ENCODE results near the gene MT1F.

MT1F gene

DNA sequence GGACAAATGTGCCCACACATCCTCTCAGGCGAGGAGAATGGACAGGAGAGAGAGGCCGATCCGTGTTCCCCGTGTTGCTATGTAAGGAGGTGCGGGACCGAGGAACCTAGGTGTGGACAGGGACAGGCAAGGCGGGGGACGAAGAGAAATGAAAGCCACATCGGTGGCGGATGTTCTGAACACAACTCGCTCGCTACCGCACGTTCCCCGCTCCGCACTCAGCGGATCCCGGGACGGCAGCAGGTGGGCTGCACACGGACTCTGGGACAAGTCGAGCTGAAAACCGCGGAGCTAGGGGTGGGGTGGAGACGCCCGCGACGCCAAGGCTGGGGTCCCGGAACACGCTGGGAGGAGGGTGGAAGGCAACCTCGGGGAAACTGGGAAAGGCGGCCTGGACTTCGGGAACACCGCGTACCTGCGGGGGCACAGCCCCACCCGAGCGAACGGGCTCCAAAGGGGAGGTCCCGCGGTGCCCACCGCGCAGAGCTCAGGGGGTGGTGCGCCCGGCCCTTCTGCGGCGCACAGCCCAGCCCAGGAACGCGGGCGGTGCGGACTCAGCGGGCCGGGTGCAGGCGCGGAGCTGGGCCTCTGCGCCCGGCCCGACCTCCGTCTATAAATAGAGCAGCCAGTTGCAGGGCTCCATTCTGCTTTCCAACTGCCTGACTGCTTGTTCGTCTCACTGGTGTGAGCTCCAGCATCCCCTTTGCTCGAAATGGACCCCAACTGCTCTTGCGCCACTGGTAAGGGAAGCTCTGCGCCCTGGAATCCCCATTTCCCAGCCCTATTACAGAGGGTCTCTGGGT, 32.4 kb upstream of the MT1F start, which contains the start of gene MT1E:
Gene MT1E, plus strand, starts transcription at position 642 of the 803 bp plus-strand sequence. Its CDS starts 71 bp downstream, at position 713.
- in situ Hi-C loops (cut with MboI; ENCODE audit: low sequenced_read_pairs), result no loop called here

DNA sequence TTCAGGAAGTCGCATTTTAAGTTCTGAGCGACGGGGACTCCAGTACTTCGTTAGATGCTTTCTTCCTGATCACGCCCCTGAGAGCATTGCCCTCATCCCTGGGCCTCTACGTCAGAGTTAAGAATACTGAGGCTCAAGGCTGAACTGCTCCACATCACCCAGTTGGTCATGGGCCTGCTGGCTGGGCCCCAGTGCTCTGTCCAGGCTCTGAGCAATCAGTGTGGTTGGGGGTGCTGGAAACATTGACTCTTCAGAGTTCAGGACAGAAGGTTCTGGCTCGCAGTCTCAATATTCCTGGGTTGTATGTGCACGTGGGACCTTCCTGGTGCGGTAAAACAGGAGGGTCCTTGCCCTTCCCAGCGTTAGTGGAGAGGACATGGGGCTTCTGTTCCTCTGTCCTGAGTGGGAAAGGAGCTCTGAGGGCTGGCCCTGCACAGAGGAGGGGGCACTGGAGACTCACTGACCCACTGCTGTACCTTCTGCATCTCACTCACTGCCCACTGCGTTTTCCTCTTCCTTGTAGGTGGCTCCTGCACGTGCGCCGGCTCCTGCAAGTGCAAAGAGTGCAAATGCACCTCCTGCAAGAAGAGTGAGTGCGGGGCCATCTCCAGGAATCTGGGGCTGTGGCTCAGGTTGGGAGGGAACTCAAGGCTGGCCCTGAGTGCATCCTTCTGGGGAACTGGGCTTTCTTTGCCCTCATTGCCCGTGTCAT, 31.7 kb upstream of the MT1F start:
- in situ Hi-C loops (cut with MboI; ENCODE audit: low sequenced_read_pairs), result no loop called here

DNA sequence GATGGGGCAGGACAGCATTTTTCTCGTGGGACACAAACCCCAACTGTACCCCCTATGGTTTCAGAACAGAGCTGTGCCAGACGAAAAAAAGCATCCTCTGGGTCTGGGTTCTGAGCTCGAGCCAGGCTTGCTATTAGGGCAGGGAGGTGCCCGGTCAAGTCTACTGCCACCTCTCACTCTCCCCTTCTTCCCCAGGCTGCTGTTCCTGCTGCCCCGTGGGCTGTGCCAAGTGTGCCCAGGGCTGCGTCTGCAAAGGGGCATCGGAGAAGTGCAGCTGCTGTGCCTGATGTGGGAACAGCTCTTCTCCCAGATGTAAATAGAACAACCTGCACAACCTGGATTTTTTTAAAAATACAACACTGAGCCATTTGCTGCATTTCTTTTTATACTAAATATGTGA, 31.1 kb upstream of the MT1F start:
- in situ Hi-C loops (cut with MboI; ENCODE audit: low sequenced_read_pairs), result no loop called here

DNA sequence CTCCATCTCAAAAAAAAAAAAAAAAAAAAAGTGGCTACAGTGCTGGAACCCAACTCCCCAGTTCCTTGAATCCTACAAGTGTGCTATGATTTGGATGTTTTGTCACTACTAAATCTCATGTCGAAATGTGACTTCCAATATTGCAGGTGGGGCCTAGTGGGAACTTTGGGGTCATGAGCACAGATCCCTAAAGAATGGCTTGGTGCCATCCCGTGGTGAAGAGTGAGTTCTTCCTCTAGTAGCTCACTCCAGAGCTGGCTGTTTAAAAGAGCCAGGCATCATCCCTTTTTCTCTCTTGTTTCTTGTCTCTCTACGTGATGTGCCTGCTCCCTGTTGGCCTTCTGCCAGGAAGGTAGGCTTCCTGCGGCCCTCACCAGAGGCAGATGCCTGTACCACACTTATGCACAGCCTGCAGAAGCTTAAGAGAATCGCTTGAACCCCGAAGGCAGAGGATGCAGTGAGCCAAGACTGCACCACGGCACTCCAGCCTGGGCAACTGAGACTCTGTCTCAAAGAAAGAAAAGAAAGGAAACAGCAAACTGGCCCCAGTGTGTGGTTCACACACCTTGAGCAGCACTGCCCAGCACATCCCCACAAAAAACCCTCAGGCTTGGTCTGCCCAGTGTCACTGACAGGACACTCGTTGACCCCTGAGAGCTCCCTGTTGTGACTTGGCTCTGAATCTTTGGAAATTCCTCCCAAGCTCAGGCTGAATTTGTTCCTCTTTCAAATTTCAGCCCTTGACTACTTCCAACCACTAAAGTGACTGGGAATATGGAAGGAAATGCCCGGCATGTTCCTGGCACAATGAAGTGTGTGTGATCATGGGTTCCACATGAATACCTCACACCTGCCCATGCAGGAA, 29.0 kb upstream of the MT1F start:
- in situ Hi-C loops (cut with MboI; ENCODE audit: low sequenced_read_pairs), result no loop called here

DNA sequence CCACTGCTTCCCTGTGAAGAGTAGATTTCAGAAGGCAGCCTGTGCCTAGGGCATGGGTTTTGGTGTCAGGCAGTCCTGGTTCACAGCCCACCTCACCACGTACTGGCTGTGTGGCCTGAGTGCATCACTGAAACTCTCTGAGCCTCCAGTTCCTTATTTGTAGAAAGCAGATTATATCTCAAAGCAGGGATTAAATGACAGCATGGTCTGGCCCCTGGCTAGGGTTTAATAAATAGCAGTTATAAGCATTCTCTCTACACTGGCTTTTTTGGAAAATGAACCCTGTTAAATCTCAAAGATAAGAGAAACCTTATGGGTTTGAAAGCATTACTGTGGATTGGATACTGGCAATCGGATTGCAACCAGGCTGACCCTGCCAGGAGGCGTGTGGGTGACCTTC, 28.2 kb upstream of the MT1F start:
- in situ Hi-C loops (cut with MboI; ENCODE audit: low sequenced_read_pairs), result no loop called here

DNA sequence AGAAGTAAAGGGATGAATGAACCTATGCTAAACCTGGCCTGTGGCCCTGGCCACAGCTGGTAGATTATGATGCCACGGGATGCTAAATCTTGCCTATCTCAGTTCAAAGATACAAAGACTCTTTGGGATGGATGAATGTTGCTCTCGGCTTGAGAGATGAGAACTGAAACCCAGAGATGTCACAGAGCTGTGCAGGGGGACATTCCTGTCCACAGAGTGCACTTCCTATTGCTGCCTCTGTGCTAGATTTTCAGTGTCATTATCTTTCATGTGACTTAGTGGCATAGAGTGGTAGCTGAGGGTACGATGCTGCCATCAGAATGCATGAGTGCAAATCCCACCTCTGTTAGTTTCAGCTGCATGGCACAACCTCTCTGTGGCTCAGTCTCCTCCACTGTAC, 27.6 kb upstream of the MT1F start:
- in situ Hi-C loops (cut with MboI; ENCODE audit: low sequenced_read_pairs), result no loop called here

DNA sequence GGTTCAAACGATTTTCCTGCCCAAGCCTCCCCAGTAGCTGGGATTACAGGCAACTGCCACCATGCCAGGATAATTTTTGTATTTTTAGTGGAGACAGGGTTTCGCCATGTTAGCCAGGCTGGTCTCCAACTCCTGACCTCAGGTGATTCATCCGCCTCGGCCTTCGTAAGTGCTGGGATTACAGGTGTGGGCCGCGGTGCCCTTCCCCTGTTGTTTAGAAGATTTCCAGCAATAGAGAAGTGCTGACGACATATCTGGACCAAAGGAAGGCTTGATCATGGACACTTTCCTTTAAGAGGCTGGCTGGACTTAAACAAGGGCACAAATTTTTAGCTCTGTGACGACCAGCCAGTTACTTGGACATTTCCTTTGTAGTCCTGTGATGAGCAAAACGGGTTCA, 26.6 kb upstream of the MT1F start:
- in situ Hi-C loops (cut with MboI; ENCODE audit: low sequenced_read_pairs), result no loop called here

DNA sequence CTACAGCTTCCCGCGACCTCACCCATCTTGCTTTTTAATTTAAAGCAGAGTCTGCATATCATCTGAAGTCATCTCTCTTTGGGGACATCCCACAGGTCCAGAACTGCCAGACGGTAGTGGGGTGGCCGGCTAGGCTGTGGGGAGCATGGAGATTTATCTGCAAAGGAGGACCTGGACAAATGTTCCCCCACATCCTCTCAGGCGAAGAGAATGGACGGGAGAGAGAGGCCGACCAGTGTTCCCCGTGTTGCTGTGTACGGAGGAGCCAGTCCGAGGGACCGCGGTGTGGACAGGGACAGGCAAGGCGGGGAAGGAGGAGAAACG, 26.0 kb upstream of the MT1F start:
- in situ Hi-C loops (cut with MboI; ENCODE audit: low sequenced_read_pairs), result no loop called here

DNA sequence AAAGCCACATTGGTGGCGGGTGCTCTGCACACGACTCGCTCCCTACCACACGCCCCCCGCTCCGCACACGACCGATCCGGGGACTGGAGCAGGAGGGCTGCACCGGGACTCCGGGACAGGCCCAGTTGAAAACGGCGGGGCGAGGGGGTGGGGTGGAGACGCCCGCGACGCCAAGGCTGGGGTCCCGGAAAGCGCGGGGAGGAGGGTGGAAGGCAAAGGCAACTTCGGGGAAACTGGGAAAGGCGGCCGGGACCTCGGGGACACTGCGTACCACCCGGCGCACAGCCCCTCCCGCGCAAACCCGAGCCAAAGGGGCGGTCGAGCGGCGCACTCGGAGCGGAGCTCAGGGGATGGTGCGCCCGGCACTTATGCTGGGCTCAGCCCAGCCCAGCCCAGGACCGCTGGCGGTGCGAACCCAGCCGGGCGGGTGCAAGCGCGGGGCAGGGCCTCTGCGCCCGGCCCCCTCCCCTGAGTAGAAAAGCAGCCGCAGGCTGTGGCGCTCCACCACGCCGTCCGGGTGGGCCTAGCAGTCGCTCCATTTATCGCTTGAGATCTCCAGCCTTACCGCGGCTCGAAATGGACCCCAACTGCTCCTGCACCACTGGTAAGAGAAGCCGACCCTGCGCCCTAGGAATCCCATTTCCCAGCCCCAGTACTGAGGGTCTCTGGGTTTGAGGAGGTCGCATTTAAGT, 25.5 kb upstream of the MT1F start, which contains the start of gene MT1M:
Gene MT1M, plus strand, starts transcription at position 504 of the 692 bp plus-strand sequence. Its CDS starts 73 bp downstream, at position 577.
- in situ Hi-C loops (cut with MboI; ENCODE audit: low sequenced_read_pairs), result no loop called here

DNA sequence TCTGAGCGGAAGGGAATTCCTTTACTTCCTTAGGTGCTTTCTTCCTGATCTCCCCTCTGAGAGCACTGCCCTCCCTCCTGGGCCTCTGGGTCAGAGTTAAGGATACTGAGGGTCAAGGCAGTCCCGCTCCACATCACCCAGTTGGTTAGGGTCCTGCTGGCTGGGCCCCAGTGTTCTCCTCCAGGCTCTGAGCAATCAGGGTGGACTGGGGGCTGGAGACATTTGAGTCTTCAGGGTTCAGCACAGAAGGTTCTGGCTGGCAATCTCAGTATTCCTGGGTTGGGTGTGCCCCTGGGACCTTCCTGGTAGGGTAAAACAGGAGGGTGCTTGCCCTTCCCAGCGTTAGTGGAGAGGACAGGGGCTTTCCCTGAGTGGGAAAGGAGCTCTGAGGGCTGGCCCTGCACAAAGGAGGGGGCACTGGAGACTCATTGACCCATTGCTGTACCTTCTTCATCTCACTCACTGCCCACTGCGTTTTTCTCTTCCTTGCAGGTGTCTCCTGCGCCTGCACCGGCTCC, 24.9 kb upstream of the MT1F start:
- in situ Hi-C loops (cut with MboI; ENCODE audit: low sequenced_read_pairs), result no loop called here

DNA sequence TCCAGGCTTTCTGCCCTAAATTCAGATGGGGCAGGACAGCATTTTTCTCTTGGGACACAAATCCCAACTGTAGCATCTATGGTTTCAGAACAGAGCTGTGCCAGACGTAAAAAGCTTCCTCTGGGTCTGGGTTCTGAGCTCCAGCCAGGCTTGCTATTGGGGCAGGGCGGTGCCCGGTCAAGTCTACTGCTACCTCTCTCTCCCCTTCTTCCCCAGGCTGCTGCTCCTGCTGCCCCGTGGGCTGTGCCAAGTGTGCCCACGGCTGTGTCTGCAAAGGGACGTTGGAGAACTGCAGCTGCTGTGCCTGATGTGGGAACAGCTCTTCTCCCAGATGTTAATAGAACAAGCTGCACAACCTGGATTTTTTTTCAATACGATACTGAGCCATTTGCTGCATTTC, 24.2 kb upstream of the MT1F start:
- in situ Hi-C loops (cut with MboI; ENCODE audit: low sequenced_read_pairs), result no loop called here

DNA sequence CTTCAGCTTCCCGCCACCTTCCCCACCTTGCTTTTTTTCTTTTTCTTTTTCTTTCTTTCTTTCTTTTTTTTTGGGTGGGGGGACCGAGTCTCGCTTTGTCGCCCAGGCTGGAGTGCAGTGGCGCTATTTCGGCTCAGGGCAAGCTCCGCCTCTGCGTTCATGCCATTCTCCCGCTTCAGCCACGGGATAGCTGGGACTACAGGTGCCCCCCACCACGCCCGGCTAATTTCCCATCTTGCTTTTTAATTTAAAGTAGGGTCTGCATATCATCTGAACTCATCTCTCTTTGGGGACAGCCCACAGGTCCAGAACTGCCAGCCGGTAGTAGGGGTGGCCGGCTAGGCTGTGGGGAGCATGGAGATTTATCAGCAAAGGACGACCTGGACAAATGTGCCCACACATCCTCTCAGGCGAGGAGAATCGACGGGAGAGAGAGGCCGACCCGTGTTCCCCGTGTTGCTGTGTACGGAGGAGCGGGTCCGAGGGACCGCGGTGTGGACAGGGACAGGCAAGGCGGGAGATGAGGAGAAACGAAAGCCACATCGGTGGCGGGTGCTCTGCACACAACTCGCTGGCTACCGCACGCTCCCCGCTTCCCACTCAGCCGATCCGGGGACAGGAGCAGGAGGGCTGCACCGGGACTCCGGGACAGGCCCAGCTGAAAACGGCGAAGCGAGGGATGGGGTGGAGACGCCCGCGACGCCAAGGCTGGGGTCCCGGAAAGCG, 22.9 kb upstream of the MT1F start:
- in situ Hi-C loops (cut with MboI; ENCODE audit: low sequenced_read_pairs), result no loop called here

DNA sequence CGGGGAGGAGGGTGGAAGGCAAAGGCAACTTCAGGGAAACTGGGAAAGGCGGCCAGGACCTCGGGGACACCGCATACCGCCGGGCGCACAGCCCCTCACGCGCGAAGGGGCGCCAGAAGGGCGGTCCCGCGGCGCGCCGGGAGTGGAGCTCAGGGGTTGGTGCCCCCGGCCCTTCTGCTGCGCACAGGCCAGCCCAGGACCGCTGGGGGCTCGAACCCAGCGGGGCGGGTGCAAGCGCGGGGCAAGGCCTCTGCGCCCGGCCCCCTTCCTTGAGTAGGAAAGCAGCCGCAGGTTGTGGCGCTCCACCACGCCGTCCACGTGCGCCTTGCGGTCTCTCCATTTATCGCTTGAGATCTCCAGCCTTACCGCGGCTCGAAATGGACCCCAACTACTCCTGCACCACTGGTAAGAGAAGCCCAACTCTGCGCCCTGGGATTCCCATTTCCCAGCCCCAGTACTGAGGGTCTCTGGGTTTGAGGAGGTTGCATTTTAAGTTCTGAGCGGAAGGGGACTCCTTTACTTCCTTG, 22.3 kb upstream of the MT1F start:
- in situ Hi-C loops (cut with MboI; ENCODE audit: low sequenced_read_pairs), result no loop called here

DNA sequence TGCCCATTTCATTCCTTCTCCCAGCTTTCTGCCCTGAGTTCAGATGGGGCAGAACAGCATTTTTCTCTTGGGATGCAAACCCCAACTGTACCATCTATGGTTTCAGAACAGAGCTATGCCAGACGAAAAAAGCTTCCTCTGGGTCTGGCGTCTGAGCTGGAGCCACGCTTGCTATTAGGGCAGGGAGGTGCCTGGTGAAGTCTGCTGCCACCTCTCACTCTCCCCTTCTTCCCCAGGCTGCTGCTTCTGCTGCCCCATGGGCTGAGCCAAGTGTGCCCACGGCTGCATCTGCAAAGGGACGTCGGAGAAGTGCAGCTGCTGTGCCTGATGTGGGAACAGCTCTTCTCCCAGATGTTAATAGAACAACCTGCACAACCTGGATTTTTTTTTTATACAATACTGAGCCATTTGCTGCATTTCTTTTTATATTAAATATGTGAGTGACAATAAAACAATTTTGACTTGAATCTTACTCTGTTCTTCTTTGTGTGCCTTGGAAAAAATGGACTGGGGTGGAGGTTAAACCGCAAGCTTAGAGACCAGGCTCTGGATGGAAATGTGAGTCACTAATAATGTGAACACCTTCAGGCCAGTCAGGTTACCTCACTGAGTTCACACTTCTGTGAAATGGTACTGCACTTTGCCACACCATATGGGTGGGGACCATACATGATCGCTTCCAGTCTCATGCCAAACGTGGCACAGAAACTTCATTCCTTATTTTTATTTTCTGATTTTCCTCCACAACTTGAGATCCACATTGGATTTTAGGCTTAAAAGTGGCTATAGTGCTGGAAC, 20.9 kb upstream of the MT1F start:
- in situ Hi-C loops (cut with MboI; ENCODE audit: low sequenced_read_pairs), result no loop called here

DNA sequence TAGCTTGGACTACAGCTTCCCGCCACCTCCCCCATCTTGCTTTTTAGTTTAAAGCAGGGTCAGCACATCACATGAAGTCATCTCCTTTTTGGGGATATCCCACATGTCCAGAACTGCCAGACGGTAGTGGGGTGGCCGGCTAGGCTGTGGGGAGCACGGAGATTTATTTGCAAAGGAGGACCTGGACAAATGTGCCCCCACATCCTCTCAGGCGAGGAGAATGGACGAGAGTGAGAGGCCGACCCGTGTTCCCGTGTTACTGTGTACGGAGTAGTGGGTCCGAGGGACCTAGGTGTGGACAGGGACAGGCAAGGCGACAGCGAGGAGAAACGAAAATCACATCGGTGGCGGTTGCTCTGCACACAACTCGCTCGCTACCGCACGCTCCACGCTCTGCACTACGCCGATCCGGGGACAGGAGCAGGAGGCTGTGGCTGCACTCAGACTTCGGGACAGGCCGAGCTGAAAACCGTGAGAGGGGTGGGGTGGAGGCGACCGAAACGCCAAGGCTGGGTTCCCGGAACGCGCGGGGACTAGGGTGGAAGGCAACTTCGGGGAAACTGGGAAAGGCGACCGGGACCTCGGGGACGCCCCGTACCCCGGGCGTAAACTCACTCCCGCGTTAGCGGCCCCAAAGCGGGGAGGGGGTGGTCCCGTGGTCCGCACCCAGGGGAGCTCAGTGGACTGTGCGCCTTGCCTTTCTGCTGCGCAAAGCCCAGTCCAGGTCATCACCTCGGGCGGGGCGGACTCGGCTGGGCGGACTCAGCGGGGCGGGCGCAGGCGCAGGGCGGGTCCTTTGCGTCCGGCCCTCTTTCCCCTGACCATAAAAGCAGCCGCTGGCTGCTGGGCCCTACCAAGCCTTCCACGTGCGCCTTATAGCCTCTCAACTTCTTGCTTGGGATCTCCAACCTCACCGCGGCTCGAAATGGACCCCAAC, 19.7 kb upstream of the MT1F start, which contains the start of gene MT1A:
Gene MT1A, plus strand, starts transcription at position 853 of the 937 bp plus-strand sequence. Its CDS starts 73 bp downstream, at position 926.
- in situ Hi-C loops (cut with MboI; ENCODE audit: low sequenced_read_pairs), result no loop called here

DNA sequence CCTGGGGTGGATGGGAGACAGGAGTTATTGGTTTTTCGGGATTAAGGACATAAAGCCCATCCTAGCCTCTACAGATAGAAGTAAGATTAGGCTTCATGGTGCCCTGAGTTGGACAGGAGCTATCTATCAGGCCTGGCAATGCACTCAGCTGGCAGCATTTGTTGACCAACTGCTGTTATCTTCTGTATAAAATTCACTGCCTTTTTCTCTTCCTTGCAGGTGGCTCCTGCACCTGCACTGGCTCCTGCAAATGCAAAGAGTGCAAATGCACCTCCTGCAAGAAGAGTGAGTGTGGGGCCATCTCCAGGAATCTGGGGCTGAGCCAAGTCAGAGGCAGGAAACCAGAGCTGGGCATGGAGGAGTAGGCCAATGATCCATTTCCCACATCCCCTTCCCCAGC, 18.7 kb upstream of the MT1F start:
- in situ Hi-C loops (cut with MboI; ENCODE audit: low sequenced_read_pairs), result no loop called here

DNA sequence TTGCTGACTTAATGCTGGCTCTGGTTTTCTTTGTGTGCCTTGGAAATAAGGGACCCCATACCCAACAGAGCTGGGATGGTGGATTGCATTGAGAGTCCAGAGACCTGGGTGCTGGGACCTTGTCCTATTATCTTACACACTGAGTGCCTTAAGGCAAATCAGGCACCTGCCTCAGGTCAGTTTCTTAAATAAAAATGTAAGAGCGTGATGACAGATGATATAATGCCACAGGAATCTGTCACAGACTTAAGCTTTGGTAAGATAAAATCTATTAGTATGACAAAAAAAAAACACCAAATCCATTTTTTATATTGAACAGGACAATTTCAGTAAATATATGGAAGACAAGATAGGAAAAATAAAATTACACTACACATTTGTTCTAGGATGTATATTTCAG, 17.7 kb upstream of the MT1F start:
- in situ Hi-C loops (cut with MboI; ENCODE audit: low sequenced_read_pairs), result no loop called here

DNA sequence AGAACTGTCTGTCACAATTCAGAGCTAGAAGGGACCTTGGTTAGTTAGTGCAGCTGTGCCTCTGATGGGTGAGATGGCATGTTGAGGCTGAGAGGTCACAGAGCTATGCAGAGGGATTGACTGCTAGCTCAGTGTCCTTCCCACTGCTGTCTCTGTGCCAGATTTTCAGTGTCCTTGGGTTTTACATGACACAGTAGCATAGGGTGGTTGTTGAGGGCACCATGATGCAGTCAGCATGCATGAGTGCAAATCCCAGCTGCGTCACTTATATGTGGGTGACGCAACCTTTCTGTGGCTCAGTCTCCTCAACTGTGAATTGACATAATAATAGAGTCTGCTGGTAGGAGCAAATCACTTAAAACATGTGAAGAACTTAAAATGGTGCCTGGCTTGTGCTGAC, 16.6 kb upstream of the MT1F start:
- in situ Hi-C loops (cut with MboI; ENCODE audit: low sequenced_read_pairs), result no loop called here
